K562 (cell line): ENCODE measurements around the gene KCNC3. TPM values are rescaled to one million over a fixed set of nuclear protein-coding genes. Genes with fewer than 3 reads are reported as not detected.

Source experiments
- BHLHE40 ChIP-seq: IDR thresholded peaks from 2 replicates; pipeline ENCODE4 v1.6.1; 2011; ENCODE audit warnings: low read length, improper control_type of control experiment
- CEBPG ChIP-seq, 3 experiments: fragments of 200-800 bp in 1 of 3; sonication (Bioruptor generic) in 1 of 3; sonication (generic) in 1 of 3; formaldehyde crosslinking in 1 of 3; IDR thresholded peaks in 2 of 3; conservative IDR thresholded peaks in 1 of 3; 2 replicates each; pipeline versions ENCODE4 v1.6.1 to v1.8.0; 2016 to 2022; ENCODE audit warnings: missing compliant biosample characterization in 2 of 3, missing genetic modification characterization in 2 of 3, mild to moderate bottlenecking in 1 of 3, missing genetic modification reagents in 1 of 3
- E2F6 ChIP-seq, 2 experiments: IDR thresholded peaks; 2 replicates each; pipeline ENCODE4 v1.6.1; 2011; ENCODE audit warnings: borderline replicate concordance in 1 of 2, control low read depth in 1 of 2, low read depth in 1 of 2, low read length in 1 of 2, mild to moderate bottlenecking in 1 of 2, mixed read lengths in 1 of 2, moderate library complexity in 1 of 2; ENCODE audit not compliant: insufficient read depth in 1 of 2, insufficient read length in 1 of 2, poor library complexity in 1 of 2, severe bottlenecking in 1 of 2; ENCODE audit errors: extremely low read depth in 1 of 2
- HINFP ChIP-seq: fragments of 450-650 bp; conservative IDR thresholded peaks from 2 replicates; pipeline ENCODE4 v1.6.1; 2016; ENCODE audit warnings: missing genetic modification characterization, low read depth, mild to moderate bottlenecking, control low read depth, missing compliant biosample characterization
- SMAD4 ChIP-seq: fragments of 250-450 bp; sonication (Bioruptor Pico); conservative IDR thresholded peaks from 2 replicates; pipeline ENCODE4 v1.8.0; 2021; ENCODE audit warnings: inconsistent platforms, mild to moderate bottlenecking, moderate library complexity
- YY1 ChIP-seq, 3 experiments: IDR thresholded peaks; 2 replicates each; pipeline ENCODE4 v1.6.1; 2011; ENCODE audit warnings: low read length in 2 of 3, mild to moderate bottlenecking in 2 of 3, moderate library complexity in 2 of 3, borderline replicate concordance in 1 of 3, control low read depth in 1 of 3, low read depth in 1 of 3; ENCODE audit not compliant: insufficient read depth in 3 of 3, insufficient replicate concordance in 2 of 3, control insufficient read depth in 1 of 3, insufficient read length in 1 of 3; ENCODE audit errors: extremely low read depth in 1 of 3
- ZNF143 ChIP-seq: sonication (generic); formaldehyde crosslinking; IDR thresholded peaks from 2 replicates; pipeline ENCODE4 v1.9.0; 2022; ENCODE audit warnings: mild to moderate bottlenecking, missing genetic modification reagents
- ZNF165 ChIP-seq: fragments of 250-450 bp; sonication (Bioruptor Pico); IDR thresholded peaks from 2 replicates; pipeline ENCODE4 v1.4.0; 2020; ENCODE audit warnings: borderline replicate concordance
- ZNF436 ChIP-seq: fragments of 250-450, 450-650 bp; sonication (Bioruptor Pico); formaldehyde crosslinking; IDR thresholded peaks from 2 replicates; pipeline ENCODE4 v1.7.0; 2020; ENCODE audit warnings: mild to moderate bottlenecking
- ZNF586 ChIP-seq: fragments of 450-650 bp; formaldehyde crosslinking; conservative IDR thresholded peaks from 2 replicates; pipeline ENCODE4 v1.4.0; 2020; ENCODE audit warnings: mild to moderate bottlenecking, moderate library complexity
- polyA plus RNA-seq, 8 experiments: library from polyadenylated mRNA; depleted of rRNA in 4 of 8; stranded (reverse) in 5 of 8; unstranded in 3 of 8; fragments of >200 nt; fragmentation: Nextera tagmentation in 2 of 8; fragmentation: Illumina TruSeq in 1 of 8; extraction: Ambion mirVana in 2 of 8; extraction: Trizol in 1 of 8; gene quantifications; 2 replicates each; pipeline versions ENCODE4 v1.2.1 to v1.2.3, GENCODE V29; 2011 to 2014; ENCODE audit warnings: inconsistent platforms in 1 of 8, missing spikeins in 1 of 8
- total RNA-seq, 7 experiments: library from RNA; depleted of rRNA in 6 of 7; stranded (reverse); fragments of >200 nt in 6 of 7; fragmentation: Illumina TruSeq in 2 of 7; extraction: Trizol in 2 of 7; gene quantifications; 2 replicates each; pipeline versions ENCODE4 v1.2.1 to v1.2.3, GENCODE V29; 2011 to 2021; ENCODE audit warnings: low replicate concordance in 1 of 7
- TF ChIP-seq, protein P1 (sequence below): fragments of 450-650 bp; formaldehyde crosslinking; IDR thresholded peaks from 2 replicates; pipeline ENCODE4 v1.4.0; 2020; ENCODE audit warnings: mild to moderate bottlenecking, mixed read lengths
- TF ChIP-seq, protein P2 (sequence below): fragments of 250-450 bp; sonication (Bioruptor Pico); IDR thresholded peaks from 2 replicates; pipeline ENCODE4 v1.9.0; 2021; ENCODE audit warnings: mild to moderate bottlenecking
- TF ChIP-seq, protein P3 (sequence below): fragments of 250-450 bp; sonication (Bioruptor Pico); IDR thresholded peaks from 2 replicates; pipeline ENCODE4 v1.4.0; 2020

Gene KCNC3
- total and polyA plus RNA-seq, 9 of the 15 experiments (the other 6 are each of a cell fraction or from before 2014, with no cell fraction given) = 0.03 to 26.2 (median 2.0) TPM

- TF ChIP-seq, protein P1, sequence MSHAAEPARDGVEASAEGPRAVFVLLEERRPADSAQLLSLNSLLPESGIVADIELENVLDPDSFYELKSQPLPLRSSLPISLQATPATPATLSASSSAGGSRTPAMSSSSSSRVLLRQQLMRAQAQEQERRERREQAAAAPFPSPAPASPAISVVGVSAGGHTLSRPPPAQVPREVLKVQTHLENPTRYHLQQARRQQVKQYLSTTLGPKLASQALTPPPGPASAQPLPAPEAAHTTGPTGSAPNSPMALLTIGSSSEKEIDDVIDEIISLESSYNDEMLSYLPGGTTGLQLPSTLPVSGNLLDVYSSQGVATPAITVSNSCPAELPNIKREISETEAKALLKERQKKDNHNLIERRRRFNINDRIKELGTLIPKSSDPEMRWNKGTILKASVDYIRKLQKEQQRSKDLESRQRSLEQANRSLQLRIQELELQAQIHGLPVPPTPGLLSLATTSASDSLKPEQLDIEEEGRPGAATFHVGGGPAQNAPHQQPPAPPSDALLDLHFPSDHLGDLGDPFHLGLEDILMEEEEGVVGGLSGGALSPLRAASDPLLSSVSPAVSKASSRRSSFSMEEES (CRISPR knock-in tag) = no peak
- TF ChIP-seq BHLHE40 = peak; percentile 72
- peak; percentile 86 for TF ChIP-seq CEBPG (CRISPR knock-in tag; IDR thresholded peaks at IDR 0.05)
- TF ChIP-seq CEBPG (tag; conservative IDR thresholded peaks at IDR 0.05 in 1 of 2, IDR thresholded peaks at IDR 0.05 in 1 of 2) = peak in 1 of 2 experiments; percentile 69; a peak in 2 of 4 replicates
- TF ChIP-seq, protein P2, sequence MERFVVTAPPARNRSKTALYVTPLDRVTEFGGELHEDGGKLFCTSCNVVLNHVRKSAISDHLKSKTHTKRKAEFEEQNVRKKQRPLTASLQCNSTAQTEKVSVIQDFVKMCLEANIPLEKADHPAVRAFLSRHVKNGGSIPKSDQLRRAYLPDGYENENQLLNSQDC (CRISPR knock-in tag) = no peak
- no peak for TF ChIP-seq ZNF586 (CRISPR knock-in tag)
- TF ChIP-seq, protein P3, sequence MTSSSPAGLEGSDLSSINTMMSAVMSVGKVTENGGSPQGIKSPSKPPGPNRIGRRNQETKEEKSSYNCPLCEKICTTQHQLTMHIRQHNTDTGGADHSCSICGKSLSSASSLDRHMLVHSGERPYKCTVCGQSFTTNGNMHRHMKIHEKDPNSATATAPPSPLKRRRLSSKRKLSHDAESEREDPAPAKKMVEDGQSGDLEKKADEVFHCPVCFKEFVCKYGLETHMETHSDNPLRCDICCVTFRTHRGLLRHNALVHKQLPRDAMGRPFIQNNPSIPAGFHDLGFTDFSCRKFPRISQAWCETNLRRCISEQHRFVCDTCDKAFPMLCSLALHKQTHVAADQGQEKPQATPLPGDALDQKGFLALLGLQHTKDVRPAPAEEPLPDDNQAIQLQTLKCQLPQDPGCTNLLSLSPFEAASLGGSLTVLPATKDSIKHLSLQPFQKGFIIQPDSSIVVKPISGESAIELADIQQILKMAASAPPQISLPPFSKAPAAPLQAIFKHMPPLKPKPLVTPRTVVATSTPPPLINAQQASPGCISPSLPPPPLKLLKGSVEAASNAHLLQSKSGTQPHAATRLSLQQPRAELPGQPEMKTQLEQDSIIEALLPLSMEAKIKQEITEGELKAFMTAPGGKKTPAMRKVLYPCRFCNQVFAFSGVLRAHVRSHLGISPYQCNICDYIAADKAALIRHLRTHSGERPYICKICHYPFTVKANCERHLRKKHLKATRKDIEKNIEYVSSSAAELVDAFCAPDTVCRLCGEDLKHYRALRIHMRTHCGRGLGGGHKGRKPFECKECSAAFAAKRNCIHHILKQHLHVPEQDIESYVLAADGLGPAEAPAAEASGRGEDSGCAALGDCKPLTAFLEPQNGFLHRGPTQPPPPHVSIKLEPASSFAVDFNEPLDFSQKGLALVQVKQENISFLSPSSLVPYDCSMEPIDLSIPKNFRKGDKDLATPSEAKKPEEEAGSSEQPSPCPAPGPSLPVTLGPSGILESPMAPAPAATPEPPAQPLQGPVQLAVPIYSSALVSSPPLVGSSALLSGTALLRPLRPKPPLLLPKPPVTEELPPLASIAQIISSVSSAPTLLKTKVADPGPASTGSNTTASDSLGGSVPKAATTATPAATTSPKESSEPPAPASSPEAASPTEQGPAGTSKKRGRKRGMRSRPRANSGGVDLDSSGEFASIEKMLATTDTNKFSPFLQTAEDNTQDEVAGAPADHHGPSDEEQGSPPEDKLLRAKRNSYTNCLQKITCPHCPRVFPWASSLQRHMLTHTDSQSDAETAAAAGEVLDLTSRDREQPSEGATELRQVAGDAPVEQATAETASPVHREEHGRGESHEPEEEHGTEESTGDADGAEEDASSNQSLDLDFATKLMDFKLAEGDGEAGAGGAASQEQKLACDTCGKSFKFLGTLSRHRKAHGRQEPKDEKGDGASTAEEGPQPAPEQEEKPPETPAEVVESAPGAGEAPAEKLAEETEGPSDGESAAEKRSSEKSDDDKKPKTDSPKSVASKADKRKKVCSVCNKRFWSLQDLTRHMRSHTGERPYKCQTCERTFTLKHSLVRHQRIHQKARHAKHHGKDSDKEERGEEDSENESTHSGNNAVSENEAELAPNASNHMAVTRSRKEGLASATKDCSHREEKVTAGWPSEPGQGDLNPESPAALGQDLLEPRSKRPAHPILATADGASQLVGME (CRISPR knock-in tag) = no peak
- no peak for TF ChIP-seq HINFP (tag)
- TF ChIP-seq SMAD4 = peak; percentile 58; the same call in 1 of the 2 replicates
- peak; percentile 39 to 71 for TF ChIP-seq E2F6 (IDR thresholded peaks at IDR 0.05; ENCODE audit: borderline replicate concordance in 1 of 2, extremely low read depth in 1 of 2, insufficient read depth in 1 of 2, insufficient read length in 1 of 2, low read depth in 1 of 2, low read length in 1 of 2, poor library complexity in 1 of 2, severe bottlenecking in 1 of 2)
- TF ChIP-seq ZNF165 (CRISPR knock-in tag) = peak; percentile 86; the same call in 1 of the 2 replicates
- TF ChIP-seq YY1 (IDR thresholded peaks at IDR 0.05; ENCODE audit: borderline replicate concordance in 1 of 3, control insufficient read depth in 1 of 3, extremely low read depth in 1 of 3, insufficient read depth in 3 of 3, insufficient read length in 1 of 3, insufficient replicate concordance in 2 of 3, low read depth in 1 of 3, low read length in 2 of 3) = peak; percentile 44 to 70 (median 46)
- TF ChIP-seq ZNF143 (CRISPR knock-in tag) = no peak
- no peak for TF ChIP-seq ZNF436 (CRISPR knock-in tag)
These were observed 47.2 kb upstream of the KCNC3 start, which contains the start of gene NR1H2 (continued) for GRCh38 chr19:50376166-50377050.
